Frontal cortex (tissue), 4 donors: ENCODE measurements around the gene SOCS1. TPM values are rescaled to one million over a fixed set of nuclear protein-coding genes. Genes with fewer than 3 reads are reported as not detected.
A peak's percentile ranks its signal among the peaks of the same experiment; 100 is the strongest.

Source experiments
- DNase-seq, 2 donors: peaks; one replicate each; pipeline ENCODE4 v3.0.0; 2012; ENCODE audit warnings: low spot score in 2 of 2
- FAIRE-seq: peaks from 2 replicates; lab custom pipeline; 2012; peaks lifted over from hg19 to GRCh38; lab: Jason Lieb, UNC
- total RNA-seq: library from RNA; depleted of rRNA; stranded (reverse); fragments of >200 nt; gene quantifications from one replicate; pipeline ENCODE4 v1.2.3, GENCODE V29; 2014
- donor health status: control.
- donor health status: control.
- donor health status: control.

SOCS1 gene
- total RNA-seq, 1 donor from 2014 or later: 0.82 TPM

GRCh38 chr16:11265124-11265523, 9.1 kb upstream of the SOCS1 start:
- no peak for FAIRE-seq

DNA sequence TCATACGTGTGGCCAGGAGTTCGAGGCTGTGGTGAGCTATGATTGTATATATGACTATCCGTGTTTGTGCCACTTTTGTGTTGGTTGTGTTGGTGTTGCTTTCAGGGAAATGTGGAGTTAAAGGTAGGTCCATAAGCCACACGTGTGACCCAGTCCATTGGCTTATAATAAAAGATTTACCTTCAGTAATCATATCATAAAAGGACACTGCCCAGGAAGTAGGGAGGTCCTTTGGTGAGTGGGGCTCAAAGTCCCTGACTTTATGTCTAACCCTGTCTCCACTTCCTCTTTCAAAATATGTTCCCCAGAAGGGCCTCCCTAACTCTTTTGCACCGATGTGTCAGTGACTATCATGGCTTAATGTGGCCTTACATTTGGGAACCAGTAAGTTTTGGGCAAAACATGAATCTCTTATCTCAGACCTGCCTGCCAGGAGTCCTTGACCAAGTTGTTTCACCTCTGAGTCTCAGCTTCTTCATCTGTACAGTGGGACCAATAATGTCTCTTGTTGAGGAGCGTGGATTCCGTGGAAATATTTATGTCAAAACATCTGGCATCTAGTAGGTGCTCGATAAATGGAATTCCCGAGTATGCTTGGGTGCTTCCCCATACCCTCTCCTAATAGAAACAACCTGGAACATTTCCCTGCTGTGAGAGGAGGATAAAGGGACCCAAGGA, 8.3 kb upstream of the SOCS1 start:
- FAIRE-seq: no peak

More at GRCh38 chr16:11265124-11265523, 9.1 kb upstream of the SOCS1 start:
- no peak for DNase-seq

DNA sequence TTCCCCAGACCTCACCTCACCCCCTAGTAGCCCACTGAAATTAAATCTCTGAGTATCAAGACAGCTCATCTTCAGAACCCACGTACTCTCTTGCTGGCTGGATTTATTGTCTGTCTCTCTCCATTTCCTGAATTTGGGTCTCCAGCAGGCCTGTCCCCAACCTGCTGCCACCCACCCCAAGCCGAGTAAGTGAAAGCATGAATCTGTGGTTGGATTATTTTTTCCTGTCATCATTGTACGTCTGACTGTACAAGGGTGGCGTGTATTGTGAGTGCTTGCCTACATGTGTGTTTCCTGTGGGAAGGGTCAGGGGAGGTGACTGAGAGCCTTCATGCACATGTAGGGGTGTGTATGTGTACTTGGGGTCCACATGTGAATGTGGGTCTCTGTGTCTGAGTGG, 7.7 kb upstream of the SOCS1 start:
- DNase-seq: no peak
- FAIRE-seq: no peak

More for the DNA sequence above, 8.3 kb upstream of the SOCS1 start:
- no peak for DNase-seq

GRCh38 chr16:11262915-11263314, 6.9 kb upstream of the SOCS1 start:
- DNase-seq (no peak), FAIRE-seq (no peak)

- no peak for DNase-seq
- no peak for FAIRE-seq
Measured at GRCh38 chr16:11260596-11260966, 4.6 kb upstream of the SOCS1 start.

- DNase-seq: no peak
- FAIRE-seq: no peak
Measured at GRCh38 chr16:11259655-11260595, 3.9 kb upstream of the SOCS1 start.

- FAIRE-seq (no peak), DNase-seq (peak; percentile 48 to 55)
Measured at GRCh38 chr16:11258553-11259492, 2.8 kb upstream of the SOCS1 start.

GRCh38 chr16:11257131-11257938, 1.3 kb upstream of the SOCS1 start:
- FAIRE-seq: no peak
- DNase-seq: peak; percentile 67 to 79

GRCh38 chr16:11256661-11257130, 692 bp upstream of the SOCS1 start:
- DNase-seq (peak in 1 of 2 donors; percentile 34), FAIRE-seq (no peak)

GRCh38 chr16:11254913-11255736, 879 bp downstream of the SOCS1 start:
- DNase-seq (peak in 1 of 2 donors; percentile 47), FAIRE-seq (no peak)

- no peak for FAIRE-seq
- DNase-seq: no peak
Measured at GRCh38 chr16:11253995-11254912, 1.8 kb downstream of the SOCS1 start.

DNA sequence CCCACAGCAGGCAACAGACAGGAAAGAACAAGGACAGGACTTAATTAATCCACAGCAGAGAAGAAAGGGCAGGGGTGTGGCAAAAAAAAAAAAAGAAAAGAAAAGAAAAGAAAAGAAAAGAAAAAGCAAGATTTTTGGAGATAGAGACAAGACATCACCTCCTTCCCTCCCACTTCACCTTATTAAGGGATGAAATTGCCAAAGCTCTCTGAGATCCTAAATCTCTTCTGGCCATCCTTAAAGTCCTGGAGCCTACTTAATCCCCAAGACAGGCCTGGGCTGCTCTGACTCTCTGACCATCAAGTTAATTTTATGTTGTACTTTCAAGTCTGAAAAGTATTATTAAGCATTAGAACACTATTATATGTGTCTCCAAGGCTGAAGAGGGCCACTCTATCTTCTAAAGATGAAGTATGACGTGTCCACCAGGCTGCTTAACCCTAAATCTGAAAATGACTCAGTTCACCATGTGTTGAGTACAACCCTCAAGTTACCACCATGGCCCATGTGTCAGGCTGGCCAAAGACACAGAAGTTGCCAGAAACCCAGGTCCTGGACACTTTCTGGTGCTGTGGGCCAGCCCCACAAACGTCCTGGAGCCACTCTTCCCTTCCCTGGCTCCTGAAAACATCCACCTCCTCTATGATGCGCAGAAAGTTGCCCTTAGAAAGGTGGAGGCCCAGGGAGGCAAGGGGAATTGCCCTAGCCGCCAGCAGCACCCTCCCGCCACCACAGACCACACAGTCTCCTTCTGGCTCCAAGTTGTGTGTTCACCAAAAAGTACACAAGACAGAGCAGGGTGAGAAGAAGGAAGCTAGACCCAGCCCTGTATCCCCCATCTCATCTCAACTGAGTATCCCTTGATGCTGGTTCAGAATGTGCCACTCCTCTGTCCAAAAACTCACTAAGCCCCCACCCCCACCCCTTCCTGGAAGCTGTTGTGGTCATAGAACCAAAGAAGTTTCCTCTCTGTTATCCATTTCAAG, 2.7 kb downstream of the SOCS1 start:
- FAIRE-seq (no peak), DNase-seq (no peak)

DNA sequence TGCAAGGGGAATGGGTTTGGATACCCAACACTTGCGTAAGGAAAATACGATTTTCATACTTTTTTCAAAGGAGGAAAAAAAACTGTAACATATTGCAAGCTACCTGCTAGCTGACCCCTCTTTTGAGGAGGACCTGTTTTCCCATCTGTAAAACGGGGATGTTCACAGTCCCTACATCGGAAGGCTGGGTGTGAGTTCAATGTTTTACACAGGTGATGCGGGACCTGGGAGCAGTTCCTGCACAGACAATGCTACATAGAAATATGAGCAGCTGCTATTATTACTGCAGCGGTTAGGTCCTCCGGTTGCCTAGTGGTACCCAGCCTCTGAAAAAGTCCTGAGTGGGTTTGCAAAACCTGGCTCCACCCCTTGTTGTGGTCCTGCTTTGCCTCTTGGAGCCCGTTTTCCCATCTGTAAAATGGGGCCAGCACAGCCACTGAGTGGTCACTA, 3.5 kb downstream of the SOCS1 start:
- no peak for DNase-seq
- no peak for FAIRE-seq

GRCh38 chr16:11251525-11252481, 4.2 kb downstream of the SOCS1 start:
- DNase-seq (peak in 1 of 2 donors; percentile 36), FAIRE-seq (no peak)
